K562 (cell line): ENCODE data around the gene SETDB1.

Source experiments
- CEBPB ChIP-seq: fragments of 450-650 bp; IDR thresholded peaks from 2 replicates; pipeline ENCODE4 v1.6.1; 2016; ENCODE audit warnings: missing genetic modification characterization, missing compliant biosample characterization
- MEF2A ChIP-seq: IDR thresholded peaks from 2 replicates; pipeline ENCODE4 v1.6.1; 2011; ENCODE audit warnings: low read depth, mild to moderate bottlenecking, low read length, moderate library complexity; ENCODE audit not compliant: control insufficient read depth
- NR2C2 ChIP-seq, 2 experiments: fragments of 200-800 bp in 1 of 2; sonication (Bioruptor generic) in 1 of 2; sonication (generic) in 1 of 2; formaldehyde crosslinking in 1 of 2; IDR thresholded peaks; 2 replicates each; pipeline versions ENCODE4 v1.6.1 to v1.8.0; 2016 to 2022; ENCODE audit warnings: mild to moderate bottlenecking in 1 of 2, missing compliant biosample characterization in 1 of 2, missing genetic modification characterization in 1 of 2, missing genetic modification reagents in 1 of 2
- RFX5 ChIP-seq: IDR thresholded peaks from 2 replicates; pipeline ENCODE4 v1.6.1; 2011; ENCODE audit warnings: low read depth, mild to moderate bottlenecking, improper control_type of control experiment, low read length
- STAT5A ChIP-seq: IDR thresholded peaks from 2 replicates; pipeline ENCODE4 v1.6.1; 2012; ENCODE audit warnings: low read length, inconsistent platforms, borderline replicate concordance
- TARDBP ChIP-seq: fragments of 450-650 bp; IDR thresholded peaks from 2 replicates; pipeline ENCODE4 v1.6.1; 2016

DNA sequence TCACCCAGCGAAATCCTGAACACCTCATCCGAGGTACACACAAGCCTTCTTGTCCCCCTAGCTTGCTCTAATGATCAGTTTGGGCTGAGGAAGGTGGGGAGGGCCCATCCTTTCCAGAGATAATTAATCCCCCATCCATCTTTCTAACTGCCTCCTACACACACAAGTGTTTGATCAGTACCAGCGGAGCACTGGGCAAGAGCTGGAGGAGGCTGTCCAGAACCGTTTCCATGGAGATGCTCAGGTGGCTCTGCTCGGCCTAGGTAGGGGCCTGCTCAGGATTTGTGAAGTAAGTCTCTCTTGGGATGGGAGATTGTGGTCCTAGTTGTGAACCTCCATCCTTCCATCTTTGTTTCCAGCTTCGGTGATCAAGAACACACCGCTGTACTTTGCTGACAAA is 61.8 kb downstream of the SETDB1 start:
- TF ChIP-seq NR2C2 (CRISPR knock-in tag; IDR thresholded peaks at IDR 0.05) = no peak
- TF ChIP-seq NR2C2 (tag; IDR thresholded peaks at IDR 0.05) = no peak
- no peak for TF ChIP-seq CEBPB
- TF ChIP-seq STAT5A = no peak
- no peak for TF ChIP-seq MEF2A
- no peak for TF ChIP-seq RFX5
- no peak for TF ChIP-seq TARDBP
